ENCODE results near the gene ATM. TPM values are rescaled to one million over a fixed set of nuclear protein-coding genes. Genes with fewer than 3 reads are reported as not detected.
A peak's percentile ranks its signal among the peaks of the same experiment; 100 is the strongest.
"Not testable (repeated sequence)": the region's sequence is repeated elsewhere in the genome, so short reads cannot be mapped to it uniquely, and the experiment has no call there.

The ATM gene
- total and polyA plus RNA-seq, 2 donors (not counting 1 experiment from before 2014, with no cell fraction given) = 37.5 to 123 TPM

DNA sequence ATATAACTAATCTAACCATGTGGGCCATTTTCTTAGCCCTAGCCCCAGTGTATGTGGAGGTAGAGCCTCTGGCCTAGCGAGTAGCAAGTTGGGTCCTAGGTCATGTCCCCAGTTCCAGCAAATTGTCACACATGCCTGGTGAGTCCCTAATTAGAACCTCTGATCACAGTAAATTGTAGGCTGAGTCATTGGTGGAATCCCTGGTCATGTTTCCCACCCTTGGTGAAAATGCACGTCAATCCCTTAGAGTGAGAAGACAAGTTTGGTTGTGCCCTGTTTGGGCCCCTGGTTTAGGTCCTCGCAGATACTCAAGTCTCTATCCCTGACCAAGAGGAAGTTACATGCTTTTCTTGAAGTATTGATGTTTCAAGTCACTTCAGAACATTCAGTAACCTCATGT is 46.7 kb downstream of the ATM start:
- H3K27me3 ChIP-seq (ENCODE audit: control insufficient read depth, insufficient read depth, low read length) = no peaks in the 10 kb centered on the region
- DNase-seq (ENCODE audit: low read depth in 2 of 2) = no peak
- peaks cover 2% of the 10 kb centered on the region for H3K36me3 ChIP-seq (ENCODE audit: control insufficient read depth, insufficient read depth, low read length)

GRCh38 chr11:108276985-108277616 is 54.2 kb downstream of the ATM start:
- H3K36me3 ChIP-seq (ENCODE audit: control insufficient read depth, insufficient read depth, low read length); H3K79me2 ChIP-seq (ENCODE audit: control insufficient read depth, insufficient read depth, low read length); H3K27ac ChIP-seq (ENCODE audit: insufficient read depth, low read length); H3K4me1 ChIP-seq (ENCODE audit: control insufficient read depth, extremely low read depth, insufficient read depth, low read length); H3K4me3 ChIP-seq (replicated peaks in 1 of 4; ENCODE audit: control extremely low read depth in 1 of 4, insufficient read depth in 1 of 4, low read depth in 3 of 4, low read length in 4 of 4); DNase-seq (ENCODE audit: low read depth in 2 of 2); H3K4me2 ChIP-seq (ENCODE audit: extremely low read depth, insufficient read depth, low read length); H3K9ac ChIP-seq (ENCODE audit: insufficient read depth, low read length); H3K9me3 ChIP-seq (ENCODE audit: control insufficient read depth, insufficient read depth, low read depth, low read length); H4K20me1 ChIP-seq (ENCODE audit: control insufficient read depth, extremely low read depth, insufficient read depth, low read length); H3K27me3 ChIP-seq (ENCODE audit: control insufficient read depth, insufficient read depth, low read length); H2AFZ ChIP-seq (ENCODE audit: low read length): not testable (repeated sequence)

More for the DNA sequence above, 46.7 kb downstream of the ATM start:
- Histone ChIP-seq H3K79me2 (ENCODE audit: control insufficient read depth, insufficient read depth, low read length) (no peaks in the 10 kb centered on the region), H3K4me3 (replicated peaks in 1 of 4; ENCODE audit: control extremely low read depth in 1 of 4, insufficient read depth in 1 of 4, low read depth in 3 of 4, low read length in 4 of 4) (no peak overlapping the region), H4K20me1 (ENCODE audit: control insufficient read depth, extremely low read depth, insufficient read depth, low read length) (no peaks in the 10 kb centered on the region), H3K9me3 (ENCODE audit: control insufficient read depth, insufficient read depth, low read depth, low read length) (no peaks in the 10 kb centered on the region), H2AFZ (ENCODE audit: low read length) (no peak overlapping the region), H3K4me2 (ENCODE audit: extremely low read depth, insufficient read depth, low read length) (no peak overlapping the region), H3K27ac (ENCODE audit: insufficient read depth, low read length) (no peak overlapping the region), H3K9ac (ENCODE audit: insufficient read depth, low read length) (no peak overlapping the region), H3K4me1 (ENCODE audit: control insufficient read depth, extremely low read depth, insufficient read depth, low read length) (no peaks in the 10 kb centered on the region)
- no peak for TF ChIP-seq EZH2 (IDR thresholded peaks at IDR 0.05; ENCODE audit: low read length, missing control alignments)
- TF ChIP-seq, protein P1, sequence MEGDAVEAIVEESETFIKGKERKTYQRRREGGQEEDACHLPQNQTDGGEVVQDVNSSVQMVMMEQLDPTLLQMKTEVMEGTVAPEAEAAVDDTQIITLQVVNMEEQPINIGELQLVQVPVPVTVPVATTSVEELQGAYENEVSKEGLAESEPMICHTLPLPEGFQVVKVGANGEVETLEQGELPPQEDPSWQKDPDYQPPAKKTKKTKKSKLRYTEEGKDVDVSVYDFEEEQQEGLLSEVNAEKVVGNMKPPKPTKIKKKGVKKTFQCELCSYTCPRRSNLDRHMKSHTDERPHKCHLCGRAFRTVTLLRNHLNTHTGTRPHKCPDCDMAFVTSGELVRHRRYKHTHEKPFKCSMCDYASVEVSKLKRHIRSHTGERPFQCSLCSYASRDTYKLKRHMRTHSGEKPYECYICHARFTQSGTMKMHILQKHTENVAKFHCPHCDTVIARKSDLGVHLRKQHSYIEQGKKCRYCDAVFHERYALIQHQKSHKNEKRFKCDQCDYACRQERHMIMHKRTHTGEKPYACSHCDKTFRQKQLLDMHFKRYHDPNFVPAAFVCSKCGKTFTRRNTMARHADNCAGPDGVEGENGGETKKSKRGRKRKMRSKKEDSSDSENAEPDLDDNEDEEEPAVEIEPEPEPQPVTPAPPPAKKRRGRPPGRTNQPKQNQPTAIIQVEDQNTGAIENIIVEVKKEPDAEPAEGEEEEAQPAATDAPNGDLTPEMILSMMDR (conservative IDR thresholded peaks at IDR 0.05 in 1 of 2, IDR thresholded peaks at IDR 0.05 in 1 of 2; ENCODE audit: low read depth in 1 of 2, low read length in 2 of 2) = no peak

- no peak for TF ChIP-seq EZH2 (IDR thresholded peaks at IDR 0.05; ENCODE audit: low read length, missing control alignments)
- TF ChIP-seq, protein P1 (conservative IDR thresholded peaks at IDR 0.05 in 1 of 2, IDR thresholded peaks at IDR 0.05 in 1 of 2; ENCODE audit: low read depth in 1 of 2, low read length in 2 of 2) = no peak
- Histone ChIP-seq H3K27ac (ENCODE audit: insufficient read depth, low read length) (no peak overlapping the region), H3K4me1 (ENCODE audit: control insufficient read depth, extremely low read depth, insufficient read depth, low read length) (no peaks in the 10 kb centered on the region)
These were observed 55.7 kb downstream of the ATM start for GRCh38 chr11:108278546-108278945.

More at GRCh38 chr11:108278546-108278945, 55.7 kb downstream of the ATM start:
- Histone ChIP-seq H2AFZ (ENCODE audit: low read length) (no peak overlapping the region), H4K20me1 (ENCODE audit: control insufficient read depth, extremely low read depth, insufficient read depth, low read length) (no peaks in the 10 kb centered on the region), H3K9ac (ENCODE audit: insufficient read depth, low read length) (no peak overlapping the region), H3K36me3 (ENCODE audit: control insufficient read depth, insufficient read depth, low read length) (peaks cover 2% of the 10 kb centered on the region), H3K4me2 (ENCODE audit: extremely low read depth, insufficient read depth, low read length) (no peak overlapping the region), H3K27me3 (ENCODE audit: control insufficient read depth, insufficient read depth, low read length) (no peaks in the 10 kb centered on the region), H3K9me3 (ENCODE audit: control insufficient read depth, insufficient read depth, low read depth, low read length) (no peaks in the 10 kb centered on the region), H3K4me3 (replicated peaks in 1 of 4; ENCODE audit: control extremely low read depth in 1 of 4, insufficient read depth in 1 of 4, low read depth in 3 of 4, low read length in 4 of 4) (no peak overlapping the region), H3K79me2 (ENCODE audit: control insufficient read depth, insufficient read depth, low read length) (no peaks in the 10 kb centered on the region)
- DNase-seq (ENCODE audit: low read depth in 2 of 2) = peak; percentile 8 to 13
